Osteoblast (primary cell): ENCODE measurements around the gene TRMT2A. TPM values are rescaled to one million over a fixed set of nuclear protein-coding genes. Genes with fewer than 3 reads are reported as not detected.

Experiments
- DNase-seq: peaks from one replicate; pipeline ENCODE4 v3.0.0; 2011; ENCODE audit warnings: low spot score, mixed read lengths; ENCODE audit not compliant: insufficient read length; ENCODE audit errors: missing footprints
- H2AFZ ChIP-seq: 2 replicates; pipeline ENCODE4 v1.6.0; 2011; ENCODE audit warnings: mild to moderate bottlenecking, low read length
- H3K27ac ChIP-seq: 2 replicates; pipeline ENCODE4 v1.5.1; 2011; ENCODE audit warnings: mild to moderate bottlenecking, low read depth, low read length, moderate library complexity
- H3K27me3 ChIP-seq: 2 replicates; pipeline ENCODE4 v1.6.0; 2012; ENCODE audit warnings: mild to moderate bottlenecking, control low read depth, inconsistent platforms, low read length, moderate library complexity; ENCODE audit not compliant: insufficient read depth
- H3K36me3 ChIP-seq: 2 replicates; pipeline ENCODE4 v1.5.1; 2011; ENCODE audit warnings: mild to moderate bottlenecking, low read length, control low read depth, moderate library complexity; ENCODE audit not compliant: insufficient read depth
- H3K4me1 ChIP-seq: 2 replicates; pipeline ENCODE4 v1.5.1; 2011; ENCODE audit warnings: mild to moderate bottlenecking, low read length, control low read depth, moderate library complexity; ENCODE audit not compliant: insufficient read depth
- H3K4me2 ChIP-seq: 2 replicates; pipeline ENCODE4 v1.6.0; 2011; ENCODE audit warnings: mild to moderate bottlenecking, low read length; ENCODE audit not compliant: insufficient read depth
- H3K4me3 ChIP-seq: fragments of 200-600 bp; sonication (generic); 3 replicates; pipeline ENCODE4 v1.5.1; 2012; ENCODE audit warnings: mild to moderate bottlenecking, low read length, inconsistent platforms; ENCODE audit not compliant: insufficient read depth
- H3K79me2 ChIP-seq: 2 replicates; pipeline ENCODE4 v1.6.0; 2012; ENCODE audit warnings: mild to moderate bottlenecking, low read length, control low read depth, inconsistent platforms; ENCODE audit not compliant: insufficient read depth
- H3K9me3 ChIP-seq: 2 replicates; pipeline ENCODE4 v1.5.1; 2011; ENCODE audit warnings: low read depth, low read length, control low read depth
- H4K20me1 ChIP-seq: 2 replicates; pipeline ENCODE4 v1.6.0; 2012; ENCODE audit warnings: mild to moderate bottlenecking, low read length, control low read depth; ENCODE audit not compliant: insufficient read depth
- CTCF ChIP-seq: IDR thresholded peaks from 2 replicates; pipeline ENCODE4 v1.5.1; 2011; ENCODE audit warnings: mild to moderate bottlenecking, low read depth, low read length, moderate library complexity; ENCODE audit errors: extremely low read depth
- total RNA-seq: library from RNA; depleted of rRNA; stranded (reverse); fragments of >200 nt; gene quantifications from 2 replicates; pipeline ENCODE4 v1.2.3, GENCODE V29; 2012

TRMT2A gene
- total RNA-seq, 1 donor, result 43.8 TPM

GRCh38 chr22:20137113-20137512, 20.1 kb upstream of the TRMT2A start:
- Histone ChIP-seq H4K20me1 (peaks cover 54% of the 10 kb centered on the region), H3K4me3 (no peak overlapping the region), H3K27ac (no peak overlapping the region)

GRCh38 chr22:20136603-20136873, 19.5 kb upstream of the TRMT2A start:
- Histone ChIP-seq H3K27me3 (no peaks in the 10 kb centered on the region), H3K36me3 (peaks cover 5% of the 10 kb centered on the region), H3K27ac (no peak overlapping the region), H3K9me3 (no peaks in the 10 kb centered on the region), H4K20me1 (peaks cover 54% of the 10 kb centered on the region), H3K4me3 (no peak overlapping the region), H3K79me2 (peaks cover 89% of the 10 kb centered on the region), H2AFZ (no peak overlapping the region), H3K4me2 (no peak overlapping the region), H3K4me1 (peaks cover 21% of the 10 kb centered on the region)
- DNase-seq, result no peak
- no peak for TF ChIP-seq CTCF

More at GRCh38 chr22:20137113-20137512, 20.1 kb upstream of the TRMT2A start:
- no peak for DNase-seq
- no peak for TF ChIP-seq CTCF
- Histone ChIP-seq H3K79me2 (peaks cover 86% of the 10 kb centered on the region), H3K27me3 (no peaks in the 10 kb centered on the region), H3K36me3 (peaks cover 5% of the 10 kb centered on the region), H2AFZ (no peak overlapping the region), H3K9me3 (no peaks in the 10 kb centered on the region), H3K4me1 (peaks cover 27% of the 10 kb centered on the region), H3K4me2 (no peak overlapping the region)

- no peak overlapping the region for H2AFZ ChIP-seq
- DNase-seq, result no peak
- H3K9me3 ChIP-seq, result no peaks in the 10 kb centered on the region
- H3K27ac ChIP-seq, result no peak overlapping the region
- peaks cover 54% of the 10 kb centered on the region for H4K20me1 ChIP-seq
- peaks cover 17% of the 10 kb centered on the region for H3K4me1 ChIP-seq
- H3K36me3 ChIP-seq, result peaks cover 5% of the 10 kb centered on the region
- no peaks in the 10 kb centered on the region for H3K27me3 ChIP-seq
- H3K79me2 ChIP-seq, result peaks cover 89% of the 10 kb centered on the region
- TF ChIP-seq CTCF, result no peak
- H3K4me2 ChIP-seq, result no peak overlapping the region
- no peak overlapping the region for H3K4me3 ChIP-seq
Measured at GRCh38 chr22:20135806-20136602, 19.0 kb upstream of the TRMT2A start.

- Histone ChIP-seq H3K4me3 (no peak overlapping the region), H3K4me1 (peaks cover 19% of the 10 kb centered on the region), H3K79me2 (peaks cover 83% of the 10 kb centered on the region), H3K27ac (no peak overlapping the region), H3K36me3 (peaks cover 5% of the 10 kb centered on the region), H4K20me1 (peaks cover 54% of the 10 kb centered on the region), H3K9me3 (no peaks in the 10 kb centered on the region), H3K27me3 (no peaks in the 10 kb centered on the region), H3K4me2 (no peak overlapping the region), H2AFZ (no peak overlapping the region)
- DNase-seq, result no peak
- TF ChIP-seq CTCF, result no peak
Measured at GRCh38 chr22:20135265-20135664, 18.2 kb upstream of the TRMT2A start.
